Mammary epithelial cell (primary cell): ENCODE measurements around the gene THOC5.

Source experiments
- EZH2 ChIP-seq: IDR thresholded peaks from 2 replicates; pipeline ENCODE4 v1.6.1; 2012; ENCODE audit warnings: low read length, inconsistent platforms, borderline replicate concordance
- TF ChIP-seq, protein P1 (sequence below), 2 donors: IDR thresholded peaks in 1 of 2; conservative IDR thresholded peaks in 1 of 2; 2 replicates each; pipeline ENCODE4 v1.5.1; 2011 to 2012; ENCODE audit warnings: inconsistent platforms in 2 of 2, low read length in 2 of 2, mild to moderate bottlenecking in 2 of 2, control low read depth in 1 of 2, low read depth in 1 of 2; ENCODE audit not compliant: insufficient read depth in 1 of 2; ENCODE audit errors: extremely low read depth in 1 of 2

DNA sequence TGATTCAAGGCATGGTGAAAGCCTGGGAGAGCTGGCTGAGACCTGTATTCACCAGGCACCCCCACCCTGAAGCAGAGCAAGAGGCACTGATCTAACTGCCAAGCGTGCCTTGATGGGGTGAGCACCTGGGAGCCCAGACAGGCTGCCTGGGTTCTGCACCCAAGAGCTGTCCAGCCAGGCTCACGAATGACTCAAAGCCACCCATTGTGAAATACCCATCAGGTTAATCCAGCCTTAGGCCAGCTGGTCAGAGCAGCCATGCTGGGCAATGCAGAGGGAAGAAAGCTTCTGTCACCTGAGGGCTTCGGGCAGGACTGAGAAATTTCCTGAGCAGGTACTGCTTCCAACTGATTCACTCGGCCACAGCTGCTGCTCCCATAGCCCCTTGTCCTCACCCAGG lies 22.1 kb downstream of the THOC5 start:
- TF ChIP-seq, protein P1, sequence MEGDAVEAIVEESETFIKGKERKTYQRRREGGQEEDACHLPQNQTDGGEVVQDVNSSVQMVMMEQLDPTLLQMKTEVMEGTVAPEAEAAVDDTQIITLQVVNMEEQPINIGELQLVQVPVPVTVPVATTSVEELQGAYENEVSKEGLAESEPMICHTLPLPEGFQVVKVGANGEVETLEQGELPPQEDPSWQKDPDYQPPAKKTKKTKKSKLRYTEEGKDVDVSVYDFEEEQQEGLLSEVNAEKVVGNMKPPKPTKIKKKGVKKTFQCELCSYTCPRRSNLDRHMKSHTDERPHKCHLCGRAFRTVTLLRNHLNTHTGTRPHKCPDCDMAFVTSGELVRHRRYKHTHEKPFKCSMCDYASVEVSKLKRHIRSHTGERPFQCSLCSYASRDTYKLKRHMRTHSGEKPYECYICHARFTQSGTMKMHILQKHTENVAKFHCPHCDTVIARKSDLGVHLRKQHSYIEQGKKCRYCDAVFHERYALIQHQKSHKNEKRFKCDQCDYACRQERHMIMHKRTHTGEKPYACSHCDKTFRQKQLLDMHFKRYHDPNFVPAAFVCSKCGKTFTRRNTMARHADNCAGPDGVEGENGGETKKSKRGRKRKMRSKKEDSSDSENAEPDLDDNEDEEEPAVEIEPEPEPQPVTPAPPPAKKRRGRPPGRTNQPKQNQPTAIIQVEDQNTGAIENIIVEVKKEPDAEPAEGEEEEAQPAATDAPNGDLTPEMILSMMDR (conservative IDR thresholded peaks at IDR 0.05 in 1 of 2, IDR thresholded peaks at IDR 0.05 in 1 of 2; ENCODE audit: extremely low read depth in 1 of 2, insufficient read depth in 1 of 2, low read depth in 1 of 2, low read length in 2 of 2), result no peak
- TF ChIP-seq EZH2, result no peak
